A549 (cell line): ENCODE measurements around the gene BRI3. TPM values are rescaled to one million over a fixed set of nuclear protein-coding genes. Genes with fewer than 3 reads are reported as not detected.

ENCODE experiments used
- ATAC-seq, 2 experiments: fragments of 200-7000 bp in 1 of 2; fragments of >200 bp in 1 of 2; cut with Nextera tagmentation in 1 of 2; cut with Tn5 transposase in 1 of 2; 3 replicates each; pipeline versions ENCODE4 v1.8.0 to v1.9.1; 2018 to 2020; ENCODE audit warnings: mild to moderate bottlenecking in 1 of 2, moderate library complexity in 1 of 2
- CTCF ChIA-PET: fragments of 300-600 bp; sonication (Branson Sonifier 250); formaldehyde crosslinking; extraction: SDS; loops from one replicate; lab custom pipeline; 2021; ENCODE audit warnings: antibody characterized with exemption, inconsistent platforms; lab: Yijun Ruan, JAX
- POLR2A ChIA-PET: fragments of 350-600 bp; formaldehyde crosslinking; extraction: SDS; loops from one replicate; lab custom pipeline; 2021; ENCODE audit warnings: antibody characterized with exemption, inconsistent platforms; lab: Yijun Ruan, JAX
- DNase-seq, 2 experiments: peaks; one replicate each; pipeline versions ENCODE4 v3.0.0 to v3.0.0-alpha.2; 2011 to 2016; ENCODE audit warnings: low read depth in 1 of 2, low spot score in 1 of 2
- FAIRE-seq: peaks from 2 replicates; lab custom pipeline; 2011; peaks lifted over from hg19 to GRCh38; lab: Jason Lieb, UNC
- H3K27ac ChIP-seq, 2 experiments: fragments of >200 bp; sonication (Bioruptor Twin); formaldehyde crosslinking; 3 replicates each; pipeline ENCODE4 v1.5.1; 2016 to 2017
- H3K4me1 ChIP-seq: fragments of >200 bp; sonication (Bioruptor Twin); formaldehyde crosslinking; 3 replicates; pipeline ENCODE4 v1.6.1; 2016
- H3K4me2 ChIP-seq: fragments of >200 bp; sonication (Bioruptor Twin); formaldehyde crosslinking; 3 replicates; pipeline ENCODE4 v1.6.1; 2016
- H3K4me3 ChIP-seq: fragments of >200 bp; sonication (Bioruptor Twin); formaldehyde crosslinking; 3 replicates; pipeline ENCODE4 v1.5.1; 2016
- H3K9me3 ChIP-seq: fragments of >200 bp; sonication (Bioruptor Twin); formaldehyde crosslinking; 3 replicates; pipeline ENCODE4 v1.6.1; 2016
- CHD2 ChIP-seq: fragments of 150-350 bp; IDR thresholded peaks from 2 replicates; pipeline ENCODE4 v1.6.1; 2014; ENCODE audit warnings: low read length; ENCODE audit not compliant: partially characterized antibody
- CTCF ChIP-seq: fragments of >200 bp; sonication (Bioruptor Twin); formaldehyde crosslinking; IDR thresholded peaks from 3 replicates; pipeline ENCODE4 v1.5.1; 2016
- EHMT2 ChIP-seq: fragments of 200-600 bp; sonication (generic); IDR thresholded peaks from 2 replicates; pipeline ENCODE4 v1.6.1; 2016; ENCODE audit warnings: antibody characterized with exemption, low read depth, mild to moderate bottlenecking, moderate library complexity
- ELK1 ChIP-seq: fragments of 150-350 bp; IDR thresholded peaks from 2 replicates; pipeline ENCODE4 v1.6.1; 2014; ENCODE audit warnings: low read depth, mild to moderate bottlenecking, low read length
- ESRRA ChIP-seq: fragments of 150-350 bp; IDR thresholded peaks from 2 replicates; pipeline ENCODE4 v1.6.1; 2014; ENCODE audit warnings: mild to moderate bottlenecking, low read length, borderline replicate concordance
- FOSL2 ChIP-seq, 2 experiments: fragments of 450-650 bp in 1 of 2; fragments of >200 bp in 1 of 2; sonication (Bioruptor Twin) in 1 of 2; formaldehyde crosslinking; IDR thresholded peaks; 2 replicates each; pipeline versions ENCODE4 v1.5.0 to v1.6.1; 2016 to 2020; ENCODE audit warnings: mild to moderate bottlenecking in 1 of 2, moderate library complexity in 1 of 2
- JUN ChIP-seq, 2 experiments: fragments of >200 bp; sonication (Bioruptor Twin); formaldehyde crosslinking; IDR thresholded peaks; 2 replicates in 1 of 2; 3 replicates in 1 of 2; pipeline ENCODE4 v1.6.1; 2016 to 2017
- JUNB ChIP-seq: fragments of >200 bp; sonication (Bioruptor Twin); formaldehyde crosslinking; IDR thresholded peaks from 2 replicates; pipeline ENCODE4 v1.6.1; 2016
- KDM1A ChIP-seq: fragments of 200-600 bp; sonication (generic); IDR thresholded peaks from 2 replicates; pipeline ENCODE4 v1.6.1; 2016; ENCODE audit warnings: low read depth, mild to moderate bottlenecking
- KDM5A ChIP-seq: fragments of 200-600 bp; sonication (generic); IDR thresholded peaks from 2 replicates; pipeline ENCODE4 v1.6.1; 2016; ENCODE audit warnings: antibody characterized with exemption, mild to moderate bottlenecking
- MAFK ChIP-seq: fragments of 450-650 bp; IDR thresholded peaks from 2 replicates; pipeline ENCODE4 v1.6.1; 2014; ENCODE audit not compliant: partially characterized antibody
- MAX ChIP-seq: IDR thresholded peaks from 2 replicates; pipeline ENCODE4 v1.6.1; 2012
- NFE2L2 ChIP-seq: fragments of 150-350 bp; conservative IDR thresholded peaks from 2 replicates; pipeline ENCODE4 v1.6.1; 2014; ENCODE audit warnings: low read length
- NPAS2 ChIP-seq: fragments of 250-450 bp; sonication (Bioruptor Pico); IDR thresholded peaks from 2 replicates; pipeline ENCODE4 v1.8.0; 2022; ENCODE audit warnings: mild to moderate bottlenecking, moderate library complexity, borderline replicate concordance
- RAD21 ChIP-seq, 2 experiments: fragments of >200 bp in 1 of 2; sonication (Bioruptor Twin) in 1 of 2; formaldehyde crosslinking in 1 of 2; IDR thresholded peaks in 1 of 2; conservative IDR thresholded peaks in 1 of 2; 2 replicates in 1 of 2; 3 replicates in 1 of 2; pipeline ENCODE4 v1.6.1; 2012 to 2018; ENCODE audit warnings: inconsistent platforms in 1 of 2
- TP53 ChIP-seq: fragments of 250-450 bp; sonication (Bioruptor Pico); IDR thresholded peaks from 2 replicates; pipeline ENCODE4 v1.5.0; 2021; ENCODE audit warnings: mild to moderate bottlenecking, moderate library complexity
- ZC3H11A ChIP-seq: fragments of 450-650 bp; IDR thresholded peaks from 2 replicates; pipeline ENCODE4 v1.6.1; 2014; ENCODE audit warnings: antibody characterized with exemption, mild to moderate bottlenecking
- ZFP36 ChIP-seq: fragments of 450-650 bp; IDR thresholded peaks from 2 replicates; pipeline ENCODE4 v1.6.1; 2014; ENCODE audit warnings: borderline replicate concordance; ENCODE audit not compliant: partially characterized antibody
- ZSCAN20 ChIP-seq: fragments of 250-450 bp; sonication (Bioruptor Pico); IDR thresholded peaks from 2 replicates; pipeline ENCODE4 v1.8.0; 2022; ENCODE audit warnings: mild to moderate bottlenecking, moderate library complexity
- WGBS: methylation state at CpG from one replicate; pipeline ENCODE4 v1.1.6; 2017; ENCODE audit errors: missing lambda C conversion rate; 5-methylcytosine and 5-hydroxymethylcytosine counted together
- polyA plus RNA-seq, 4 experiments: library from polyadenylated mRNA; depleted of rRNA in 3 of 4; stranded (reverse); fragments of >200 nt; fragmentation: RNase III in 1 of 4; extraction: RNeasy Plus Mini Kit Qiagen cat#74134 plus additional on column Dnase treatment in 1 of 4; gene quantifications; 2 replicates in 3 of 4; 3 replicates in 1 of 4; pipeline ENCODE4 v1.2.3, GENCODE V29; 2011 to 2017

The BRI3 gene
- polyA plus RNA-seq, 2 of the 4 experiments (the other 2 are of a cell fraction), result 61.0 to 73.0 TPM

GRCh38 chr7:98322331-98323270 lies 41.1 kb downstream of the BRI3 start:
- ChIA-PET CTCF (interaction anchor here (1.0 to 5.6 kb wide), 5 partner anchors 79 to 519 kb away, joined by 4 to 34 read pairs (median 5); partner anchors contain the start of gene BAIAP2L1), POLR2A (interaction anchor here (1.1 kb wide), 1 partner anchor 79 kb away, joined by 3 read pairs; the partner anchor contains the start of gene BAIAP2L1)
- H3K4me1 ChIP-seq, result no peaks in the 10 kb centered on the region
- 95% methylated on average over 24 of the region's 24 CpGs for WGBS
- peak in 1 of 2 experiments; percentile 33 for DNase-seq
- FAIRE-seq, result no peak
- no peak overlapping the region for H3K4me2 ChIP-seq
- H3K9me3 ChIP-seq, result no peaks in the 10 kb centered on the region
- H3K4me3 ChIP-seq, result no peak overlapping the region
- no peak overlapping the region for H3K27ac ChIP-seq
- TF ChIP-seq RAD21 (conservative IDR thresholded peaks at IDR 0.05 in 1 of 2, IDR thresholded peaks at IDR 0.05 in 1 of 2), result peak in 1 of 2 experiments; percentile 35; a peak in 2 of 5 replicates
- no peak for TF ChIP-seq ZC3H11A
- no peak for TF ChIP-seq CHD2
- no peak for TF ChIP-seq EHMT2
- TF ChIP-seq NPAS2, result no peak
- ATAC-seq, result peak; percentile 48 to 59; a peak in 3 of 6 replicates

GRCh38 chr7:98323597-98324322 lies 42.3 kb downstream of the BRI3 start:
- no peak for ATAC-seq
- H3K27ac ChIP-seq, result no peak overlapping the region
- no peak overlapping the region for H3K4me2 ChIP-seq
- no peaks in the 10 kb centered on the region for H3K4me1 ChIP-seq
- no peak for TF ChIP-seq ESRRA
- no peak for TF ChIP-seq KDM5A
- no peak for TF ChIP-seq CTCF
- no peak for TF ChIP-seq MAX
- no peak for TF ChIP-seq TP53 (CRISPR knock-in tag)
- no peak for TF ChIP-seq ELK1
- TF ChIP-seq FOSL2 (IDR thresholded peaks at IDR 0.05), result no peak
- no peak for TF ChIP-seq FOSL2 (CRISPR knock-in tag; IDR thresholded peaks at IDR 0.05)
- TF ChIP-seq MAFK, result no peak
- no peak for TF ChIP-seq JUN (IDR thresholded peaks at IDR 0.05)
- no peak for TF ChIP-seq NFE2L2
- TF ChIP-seq KDM1A, result no peak
- TF ChIP-seq JUNB, result no peak
- TF ChIP-seq ZSCAN20, result no peak
- TF ChIP-seq ZFP36, result no peak
- TF ChIP-seq RAD21 (conservative IDR thresholded peaks at IDR 0.05 in 1 of 2, IDR thresholded peaks at IDR 0.05 in 1 of 2), result no peak
- H3K4me3 ChIP-seq, result no peak overlapping the region
- no peak for FAIRE-seq
- ChIA-PET POLR2A (no interaction called here), CTCF (interaction anchor here (1.0 to 5.6 kb wide), 4 partner anchors 21 to 517 kb away, joined by 3 to 34 read pairs (median 4); partner anchors contain the start of gene BAIAP2L1)
- 92% methylated on average over 28 of the region's 28 CpGs for WGBS
- DNase-seq, result no peak
- H3K9me3 ChIP-seq, result no peaks in the 10 kb centered on the region
